H1 (cell line): Measurements from ENCODE around the gene FBXW5. TPM values are rescaled to one million over a fixed set of nuclear protein-coding genes. Genes with fewer than 3 reads are reported as not detected.

Source experiments
- BCL11A ChIP-seq, 2 experiments: IDR thresholded peaks; one replicate each; pipeline ENCODE4 v1.6.1; 2011; ENCODE audit warnings: low read depth in 2 of 2, low read length in 2 of 2, mild to moderate bottlenecking in 2 of 2
- CBX5 ChIP-seq: fragments of 300-800, 300-1000 bp; sonication (generic); IDR thresholded peaks from 2 replicates; pipeline ENCODE4 v1.7.1; 2016; ENCODE audit warnings: antibody characterized with exemption, low read length, low read depth
- CHD1 ChIP-seq: IDR thresholded peaks from 2 replicates; pipeline ENCODE4 v1.6.1; 2012; ENCODE audit warnings: low read depth, low read length, improper control_type of control experiment
- FOSL1 ChIP-seq: IDR thresholded peaks from 2 replicates; pipeline ENCODE4 v1.6.1; 2011; ENCODE audit warnings: mild to moderate bottlenecking, low read depth, low read length, moderate library complexity; ENCODE audit not compliant: insufficient read depth
- NANOG ChIP-seq: IDR thresholded peaks from 2 replicates; pipeline ENCODE4 v1.6.1; 2011; ENCODE audit warnings: low read length, low read depth, mild to moderate bottlenecking, inconsistent platforms; ENCODE audit not compliant: insufficient read depth, poor library complexity, severe bottlenecking
- PHF8 ChIP-seq: fragments of 200-600 bp; sonication (generic); conservative IDR thresholded peaks from 2 replicates; pipeline ENCODE4 v1.7.1; 2012; ENCODE audit warnings: low read depth, mild to moderate bottlenecking, inconsistent platforms, low read length, moderate library complexity
- RFX5 ChIP-seq: IDR thresholded peaks from 2 replicates; pipeline ENCODE4 v1.6.1; 2011; ENCODE audit warnings: low read depth, low read length, improper control_type of control experiment, borderline replicate concordance
- TAF7 ChIP-seq: optimal IDR thresholded peaks from 2 replicates; pipeline ENCODE3; 2011; ENCODE audit warnings: low read depth, mild to moderate bottlenecking, inconsistent platforms, low read length, moderate library complexity, borderline replicate concordance
- polyA plus RNA-seq, 7 experiments: library from polyadenylated mRNA; depleted of rRNA in 3 of 7; stranded (reverse) in 5 of 7; unstranded in 2 of 7; fragments of >200 nt in 5 of 7; fragments of 200-250 nt in 2 of 7; gene quantifications; 1 replicate in 5 of 7; 2 replicates in 1 of 7; 4 replicates in 1 of 7; pipeline versions ENCODE4 v1.2.1 to v1.2.3, GENCODE V29; 2011 to 2013; ENCODE audit warnings: missing spikeins in 2 of 7, mixed read lengths in 2 of 7
- total RNA-seq: library from RNA; stranded (reverse); fragmentation: NEBNext Ultra II Directional; extraction: Animal tissue kit (Norgen Biotek cat#: 25700); gene quantifications from 2 replicates; pipeline ENCODE4 v1.2.1, GENCODE V29; 2021

The FBXW5 gene
- total and polyA plus RNA-seq, 2 of the 8 experiments (the other 6 are each of a cell fraction or from before 2014, with no cell fraction given), result 49.0 to 71.0 TPM

DNA sequence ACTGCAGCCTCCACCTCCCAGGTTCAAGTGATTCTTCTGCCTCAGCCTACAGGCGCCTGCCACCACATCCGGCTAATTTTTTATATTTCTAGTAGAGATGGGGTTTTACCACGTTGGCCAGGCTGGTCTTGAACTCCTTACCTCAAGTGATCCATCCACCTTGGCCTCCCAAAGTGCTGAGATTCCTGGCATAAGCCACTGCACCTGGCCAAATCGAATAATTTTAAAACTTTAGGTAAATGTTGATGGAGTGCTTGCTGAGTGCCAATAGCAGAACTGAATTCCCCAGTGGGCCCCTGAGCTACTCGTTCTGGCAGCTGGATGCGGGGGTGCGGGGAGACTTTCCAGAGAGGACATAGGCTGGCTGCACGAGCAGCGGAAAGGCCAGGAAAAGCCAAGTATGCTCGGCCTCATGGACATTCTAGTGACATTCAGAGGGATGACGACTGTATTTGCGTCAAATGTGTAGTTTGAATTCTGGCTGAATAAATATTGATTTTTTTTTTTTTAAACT is 41.4 kb downstream of the FBXW5 start (continued):
- TF ChIP-seq FOSL1, result no peak
- no peak for TF ChIP-seq BCL11A (IDR thresholded peaks at IDR 0.05; ENCODE audit: low read depth in 2 of 2, low read length in 2 of 2)
- TF ChIP-seq NANOG, result no peak
- TF ChIP-seq CHD1, result no peak
- no peak for TF ChIP-seq TAF7
- no peak for TF ChIP-seq PHF8
- TF ChIP-seq RFX5, result no peak
- no peak for TF ChIP-seq CBX5
